ENCODE results near the gene HYCC1.
"Not testable (repeated sequence)": the region's sequence is repeated elsewhere in the genome, so short reads cannot be mapped to it uniquely, and the experiment has no call there.

HYCC1 gene

GRCh38 chr7:23013715-23014649, at the start of gene HYCC1:
Gene HYCC1 (minus strand): TSS chr7:23014130. CDS start chr7:22991111, 23,019 bp downstream.
- peak; percentile 96 for DNase-seq

- no peak for DNase-seq
Observed at GRCh38 chr7:23062452-23062851, 48.5 kb upstream of the HYCC1 start.

- DNase-seq = no peak
Observed at GRCh38 chr7:23061327-23061726, 47.4 kb upstream of the HYCC1 start.

GRCh38 chr7:23058408-23059096, 44.6 kb upstream of the HYCC1 start:
- DNase-seq = no peak

- peak; percentile 14 for DNase-seq
Observed at GRCh38 chr7:23055582-23056178, 41.8 kb upstream of the HYCC1 start.

- DNase-seq = not testable (repeated sequence)
Observed at GRCh38 chr7:23051124-23051485, 37.2 kb upstream of the HYCC1 start.

- DNase-seq = not testable (repeated sequence)
Observed at GRCh38 chr7:23046336-23046735, 32.4 kb upstream of the HYCC1 start.

- not testable (repeated sequence) for DNase-seq
Observed at GRCh38 chr7:23045086-23045485, 31.2 kb upstream of the HYCC1 start.

GRCh38 chr7:23044581-23044980, 30.7 kb upstream of the HYCC1 start:
- no peak for DNase-seq

- no peak for DNase-seq
Observed at GRCh38 chr7:23043441-23043840, 29.5 kb upstream of the HYCC1 start.

GRCh38 chr7:23039674-23040073, 25.7 kb upstream of the HYCC1 start:
- not testable (repeated sequence) for DNase-seq

- not testable (repeated sequence) for DNase-seq
Observed at GRCh38 chr7:23035542-23036371, 21.8 kb upstream of the HYCC1 start.

- DNase-seq = no peak
Observed at GRCh38 chr7:23027261-23027660, 13.3 kb upstream of the HYCC1 start.

GRCh38 chr7:23026164-23026563, 12.2 kb upstream of the HYCC1 start:
- no peak for DNase-seq

- no peak for DNase-seq
Observed at GRCh38 chr7:23024454-23024853, 10.5 kb upstream of the HYCC1 start.

- DNase-seq = no peak
Observed at GRCh38 chr7:23022851-23023250, 8.9 kb upstream of the HYCC1 start.

GRCh38 chr7:23022258-23022769, 8.4 kb upstream of the HYCC1 start:
- DNase-seq = no peak

- DNase-seq = no peak
Observed at GRCh38 chr7:23021596-23021995, 7.7 kb upstream of the HYCC1 start.

GRCh38 chr7:23020742-23021401, 6.9 kb upstream of the HYCC1 start:
- DNase-seq = no peak

- DNase-seq = no peak
Observed at GRCh38 chr7:23018750-23019149, 4.8 kb upstream of the HYCC1 start.

- no peak for DNase-seq
Observed at GRCh38 chr7:23017309-23017708, 3.4 kb upstream of the HYCC1 start.
